GM20000 (cell line): Measurements from ENCODE around the gene SVEP1.

Source experiments
- DNase-seq: peaks from one replicate; pipeline ENCODE4 v3.0.0; 2012; ENCODE audit warnings: low spot score
- TF ChIP-seq, protein P1 (sequence below): IDR thresholded peaks from 2 replicates; pipeline ENCODE4 v1.5.1; 2012; ENCODE audit warnings: mild to moderate bottlenecking, control low read depth; ENCODE audit errors: extremely low read depth, missing control alignments

Gene SVEP1

GRCh38 chr9:110346325-110346724, 233.2 kb downstream of the SVEP1 start:
- TF ChIP-seq, protein P1, sequence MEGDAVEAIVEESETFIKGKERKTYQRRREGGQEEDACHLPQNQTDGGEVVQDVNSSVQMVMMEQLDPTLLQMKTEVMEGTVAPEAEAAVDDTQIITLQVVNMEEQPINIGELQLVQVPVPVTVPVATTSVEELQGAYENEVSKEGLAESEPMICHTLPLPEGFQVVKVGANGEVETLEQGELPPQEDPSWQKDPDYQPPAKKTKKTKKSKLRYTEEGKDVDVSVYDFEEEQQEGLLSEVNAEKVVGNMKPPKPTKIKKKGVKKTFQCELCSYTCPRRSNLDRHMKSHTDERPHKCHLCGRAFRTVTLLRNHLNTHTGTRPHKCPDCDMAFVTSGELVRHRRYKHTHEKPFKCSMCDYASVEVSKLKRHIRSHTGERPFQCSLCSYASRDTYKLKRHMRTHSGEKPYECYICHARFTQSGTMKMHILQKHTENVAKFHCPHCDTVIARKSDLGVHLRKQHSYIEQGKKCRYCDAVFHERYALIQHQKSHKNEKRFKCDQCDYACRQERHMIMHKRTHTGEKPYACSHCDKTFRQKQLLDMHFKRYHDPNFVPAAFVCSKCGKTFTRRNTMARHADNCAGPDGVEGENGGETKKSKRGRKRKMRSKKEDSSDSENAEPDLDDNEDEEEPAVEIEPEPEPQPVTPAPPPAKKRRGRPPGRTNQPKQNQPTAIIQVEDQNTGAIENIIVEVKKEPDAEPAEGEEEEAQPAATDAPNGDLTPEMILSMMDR, result no peak

DNA sequence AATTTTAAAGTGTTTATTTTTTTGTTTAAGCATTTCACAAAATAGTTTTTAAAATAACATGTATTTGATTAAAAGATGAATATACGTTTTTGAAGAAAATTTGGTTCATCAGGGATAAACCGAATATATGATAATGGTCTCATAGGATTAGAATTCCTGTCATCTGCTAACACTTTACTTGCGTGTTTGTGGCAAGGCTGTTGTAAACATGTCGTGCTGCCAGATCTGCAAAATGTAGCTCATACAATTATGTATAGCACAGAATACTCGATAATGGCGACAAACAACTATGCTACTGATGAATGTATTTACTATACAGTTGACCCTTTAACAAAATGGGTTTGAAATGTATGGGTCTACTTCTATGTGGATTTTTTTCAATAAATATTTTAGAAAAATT, 234.7 kb downstream of the SVEP1 start:
- TF ChIP-seq, protein P1, result no peak
- no peak for DNase-seq

More at GRCh38 chr9:110346325-110346724, 233.2 kb downstream of the SVEP1 start:
- no peak for DNase-seq

DNA sequence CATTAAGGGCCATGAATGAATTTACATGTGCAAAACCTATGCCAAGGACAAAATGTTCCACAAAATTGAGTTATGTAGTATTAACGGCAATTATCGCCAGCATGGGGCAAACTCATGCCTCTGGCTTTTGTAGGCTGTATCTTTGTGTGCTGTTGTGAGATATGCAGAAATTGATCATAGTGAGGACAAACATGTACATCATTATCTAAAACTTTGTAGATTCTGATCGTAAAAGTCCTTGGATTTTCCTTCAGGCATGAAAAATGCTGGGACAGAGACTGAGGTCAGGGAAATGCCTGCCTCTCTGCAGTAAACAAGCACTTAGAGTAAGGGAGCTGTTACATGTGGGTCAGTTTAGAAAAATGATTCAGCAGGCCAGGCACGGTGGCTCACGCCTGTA, 236.0 kb downstream of the SVEP1 start:
- DNase-seq, result no peak
- TF ChIP-seq, protein P1, result no peak

DNA sequence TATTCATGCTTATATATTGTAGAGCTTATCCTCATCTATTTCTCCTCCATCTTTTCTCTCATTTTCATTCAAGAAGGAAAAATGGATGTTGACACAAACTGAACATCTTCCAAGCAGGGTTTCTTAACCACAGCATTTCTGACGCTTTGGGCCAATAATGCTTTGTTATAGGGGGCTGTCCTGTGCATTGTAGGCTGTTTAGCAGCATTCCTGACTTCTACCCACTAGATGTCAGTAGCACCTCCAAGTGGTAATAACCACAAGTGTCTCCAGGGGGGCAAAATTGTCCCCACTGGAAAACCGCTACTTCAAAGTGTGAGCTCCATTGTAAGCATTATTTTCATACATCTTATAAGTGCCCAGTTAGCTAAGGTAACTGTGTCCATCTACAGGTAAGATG, 239.2 kb downstream of the SVEP1 start:
- TF ChIP-seq, protein P1, result no peak
- DNase-seq, result no peak

DNA sequence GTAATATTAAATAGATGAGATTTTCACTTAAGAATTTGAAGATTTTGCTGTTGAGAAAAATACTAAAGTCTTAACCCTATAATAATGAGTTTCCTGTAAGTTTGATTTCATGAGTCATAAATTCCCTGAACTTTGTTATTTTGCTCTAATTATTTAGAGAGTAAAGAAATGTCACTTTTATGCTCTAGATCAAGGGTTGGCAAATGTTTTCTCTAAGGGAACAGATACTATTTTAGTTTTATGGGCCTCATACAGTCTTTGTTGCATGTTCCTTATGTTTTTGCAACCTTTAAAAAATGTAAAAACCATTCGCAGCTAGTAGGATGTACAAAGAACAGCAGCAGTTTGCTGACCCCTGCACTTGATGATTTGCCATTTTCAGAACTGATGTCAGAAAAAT, 241.4 kb downstream of the SVEP1 start:
- no peak for DNase-seq
- TF ChIP-seq, protein P1, result no peak

DNA sequence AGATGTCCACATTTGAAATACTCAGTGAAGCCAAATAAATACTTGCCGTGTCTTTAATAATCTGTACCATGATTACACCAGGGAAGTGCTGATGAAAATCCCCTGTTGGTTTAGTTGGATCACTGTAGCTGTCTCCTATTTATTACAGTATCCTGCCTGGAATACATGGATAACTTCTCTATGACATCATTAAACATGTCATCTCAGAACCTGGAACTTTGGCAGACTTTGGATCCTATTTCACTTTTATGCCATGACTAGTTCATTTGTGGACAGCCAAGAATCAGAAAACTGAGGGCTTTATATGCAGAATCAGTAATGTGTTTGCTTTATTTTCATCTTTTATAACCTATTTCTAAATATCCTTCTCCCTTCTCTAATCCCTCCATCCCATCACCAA, 241.8 kb downstream of the SVEP1 start, which contains the start of gene TXNDC8:
TXNDC8 (minus strand) TSS at position 137 of the 400 bp plus-strand sequence.
- TF ChIP-seq, protein P1, result no peak
- DNase-seq, result no peak

DNA sequence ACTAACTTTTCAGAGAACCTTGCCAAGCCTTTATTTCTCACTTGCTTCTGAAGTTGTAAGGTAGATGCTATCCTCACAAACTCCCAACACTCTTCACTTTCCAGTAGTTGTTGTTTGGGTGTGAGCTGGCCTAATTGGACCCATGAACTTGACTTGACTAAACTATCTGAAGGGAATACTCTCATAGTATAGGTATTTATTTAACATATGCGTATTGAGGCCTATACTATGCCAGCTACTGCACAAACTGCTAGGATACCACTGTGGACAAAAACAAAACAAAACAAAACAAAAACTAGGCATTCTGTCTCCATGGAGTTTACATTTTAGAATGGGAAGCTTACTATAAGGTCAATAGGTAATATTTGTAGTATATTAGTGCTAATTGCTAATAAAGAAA, 243.2 kb downstream of the SVEP1 start:
- no peak for DNase-seq
- TF ChIP-seq, protein P1, result no peak
